NCI-H748 (cell line): ENCODE results near the gene PTK7.
"Not testable (repeated sequence)": the region's sequence is repeated elsewhere in the genome, so short reads cannot be mapped to it uniquely, and the experiment has no call there.

Source experiments
- DNase-seq: peaks from one replicate; lab custom pipeline; 2025; ENCODE audit not compliant: unreplicated experiment; lab: John Stamatoyannopoulos, UW

Gene PTK7

DNA sequence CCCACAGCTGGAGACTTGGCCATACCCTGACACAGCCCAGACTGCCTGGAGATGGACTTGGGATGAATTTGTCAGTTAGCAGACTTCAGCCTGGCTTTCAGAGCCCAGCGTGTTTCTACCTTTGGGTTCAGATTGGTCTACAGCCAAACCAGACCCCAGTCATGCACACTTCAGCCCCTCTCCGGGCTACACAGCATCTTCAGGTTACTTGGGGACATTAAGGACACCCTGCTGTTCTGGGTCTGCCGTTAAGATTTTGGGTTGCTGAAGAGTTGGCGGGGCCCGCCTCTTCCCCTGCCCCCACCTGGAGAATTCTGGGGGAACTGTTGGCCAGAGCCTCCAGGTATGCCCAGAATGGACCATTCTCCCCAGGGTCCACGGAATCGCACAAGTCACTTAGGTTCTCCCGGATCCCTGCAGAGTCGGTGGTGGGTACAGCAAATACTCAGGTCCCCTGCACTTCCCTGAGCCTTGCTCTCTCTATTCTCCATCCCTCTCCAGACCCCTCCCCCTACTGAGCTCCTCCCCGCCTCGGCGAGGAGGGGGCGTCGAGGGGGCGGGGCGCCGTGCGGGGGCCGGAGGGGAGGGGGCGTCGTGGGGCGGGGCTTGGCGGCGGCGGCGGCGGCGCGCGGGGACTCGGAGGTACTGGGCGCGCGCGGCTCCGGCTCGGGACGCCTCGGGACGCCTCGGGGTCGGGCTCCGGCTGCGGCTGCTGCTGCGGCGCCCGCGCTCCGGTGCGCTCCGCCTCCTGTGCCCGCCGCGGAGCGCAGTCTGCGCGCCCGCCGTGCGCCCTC is at the start of gene PTK7:
Gene PTK7, plus strand, starts transcription at position 645 of the 794 bp plus-strand sequence. CDS start 175 bp downstream, outside the sequence.
- peak; percentile 91 for DNase-seq

DNA sequence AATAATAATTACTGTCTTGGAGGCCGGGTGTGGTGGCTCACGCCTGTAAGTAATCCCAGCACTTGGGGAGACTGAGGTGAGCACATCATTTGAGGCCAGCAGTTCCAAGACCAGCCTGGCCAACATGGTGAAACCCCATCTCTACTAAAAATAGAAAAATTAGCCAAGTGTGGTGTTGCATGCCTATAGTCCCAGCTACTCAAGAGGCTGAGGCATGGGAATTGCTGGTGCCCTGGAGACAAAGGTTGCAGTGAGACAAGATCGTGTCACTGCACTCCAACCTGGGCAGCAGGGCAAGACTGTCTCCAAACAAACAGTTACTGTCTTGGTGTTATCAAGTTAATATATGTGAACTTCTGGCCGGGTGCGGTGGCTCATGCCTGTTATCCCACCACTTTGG is 49.7 kb upstream of the PTK7 start:
- no peak for DNase-seq

GRCh38 chr6:43029120-43029519 is 47.0 kb upstream of the PTK7 start:
- no peak for DNase-seq

DNA sequence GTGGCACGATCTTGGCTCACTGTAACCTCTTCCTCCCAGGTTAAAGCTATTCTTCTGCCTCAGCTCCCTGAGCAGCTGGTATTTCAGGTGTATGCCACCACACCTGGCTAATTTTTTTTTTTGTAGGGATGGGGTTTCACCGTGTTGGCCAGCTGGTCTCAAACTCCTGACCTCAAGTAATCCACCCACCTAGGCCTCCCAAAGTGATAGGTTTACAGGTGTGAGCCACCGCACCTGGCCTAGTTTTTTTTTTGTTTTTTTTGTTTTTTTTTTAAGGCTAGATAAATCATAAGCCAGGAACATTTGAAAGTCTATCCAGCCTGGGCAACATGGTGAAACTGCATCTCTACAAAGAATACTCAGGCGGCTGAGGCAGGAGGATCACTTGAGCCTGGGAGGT is 43.8 kb upstream of the PTK7 start:
- no peak for DNase-seq

DNA sequence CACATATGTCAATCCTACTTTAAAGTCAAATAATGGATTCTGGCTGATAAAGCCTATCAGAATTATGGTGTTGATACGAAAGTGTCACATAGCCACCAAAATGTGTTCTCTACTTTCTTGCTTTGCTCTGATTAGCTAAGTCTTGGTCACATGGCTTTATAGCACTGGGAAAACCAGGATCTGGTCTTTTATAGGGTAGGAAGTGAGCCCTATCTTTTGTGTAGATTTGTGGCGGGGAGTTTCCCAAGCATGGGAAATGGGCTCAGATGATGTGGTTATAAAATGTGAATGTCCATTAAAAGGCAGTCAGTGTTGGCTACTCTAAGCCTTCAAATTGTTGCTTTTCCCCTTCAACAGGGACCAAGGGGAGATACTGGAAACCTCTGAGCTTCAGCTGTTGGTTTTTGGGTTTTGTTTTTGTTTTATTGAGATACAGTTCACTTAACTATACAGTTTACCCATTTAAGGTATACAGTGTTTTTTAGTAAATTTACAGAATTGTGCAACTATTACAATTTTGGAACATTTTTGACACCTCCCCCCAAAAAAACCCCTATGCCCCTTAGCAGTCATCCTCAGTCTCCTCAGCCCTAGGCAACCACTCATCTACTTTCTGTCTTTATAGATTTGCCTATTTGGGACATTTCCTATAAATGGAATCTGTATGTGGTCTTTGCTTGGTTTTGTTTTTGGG is 42.5 kb upstream of the PTK7 start:
- no peak for DNase-seq

- no peak for DNase-seq
Measured at GRCh38 chr6:43034190-43034525, 42.0 kb upstream of the PTK7 start.

DNA sequence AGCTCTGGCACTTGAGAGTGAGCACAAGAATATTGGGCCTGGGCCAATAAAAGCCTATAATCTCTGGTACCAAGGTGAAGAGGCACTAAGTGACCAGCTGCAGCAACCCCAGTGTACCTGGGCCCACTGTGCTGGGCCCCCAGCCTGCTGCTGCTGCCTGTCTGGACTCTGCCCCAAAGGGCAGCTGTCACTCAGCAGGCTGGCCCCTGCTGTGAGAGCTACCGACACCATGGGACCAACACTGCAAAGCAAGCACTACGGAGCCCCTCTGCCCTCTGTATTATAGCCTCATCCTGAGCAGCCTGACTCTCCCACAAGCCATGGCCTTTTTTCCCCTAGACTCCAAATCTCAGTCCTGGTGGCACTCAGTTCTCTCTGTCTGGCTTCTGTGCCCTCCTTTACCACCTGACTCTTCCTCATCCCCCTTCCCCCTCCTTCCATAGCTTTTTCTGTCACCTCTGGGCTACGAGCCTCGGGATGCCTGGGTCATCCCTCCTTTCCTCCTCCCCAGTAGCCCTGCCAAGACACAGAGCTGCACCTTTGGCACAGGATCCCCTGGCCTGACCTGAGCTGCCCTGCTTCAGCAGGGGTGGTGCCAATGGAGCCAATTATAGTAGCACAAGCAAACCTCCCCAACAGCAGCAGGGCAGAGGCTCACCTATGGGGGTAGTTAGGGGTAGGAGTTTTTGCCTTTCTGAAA is 40.5 kb upstream of the PTK7 start:
- no peak for DNase-seq

- no peak for DNase-seq
Measured at GRCh38 chr6:43036712-43037111, 39.4 kb upstream of the PTK7 start.

GRCh38 chr6:43037197-43037596 is 38.9 kb upstream of the PTK7 start:
- no peak for DNase-seq

- DNase-seq: no peak
Measured at GRCh38 chr6:43037706-43038105, 38.4 kb upstream of the PTK7 start.

GRCh38 chr6:43038727-43039126 is 37.4 kb upstream of the PTK7 start:
- no peak for DNase-seq

DNA sequence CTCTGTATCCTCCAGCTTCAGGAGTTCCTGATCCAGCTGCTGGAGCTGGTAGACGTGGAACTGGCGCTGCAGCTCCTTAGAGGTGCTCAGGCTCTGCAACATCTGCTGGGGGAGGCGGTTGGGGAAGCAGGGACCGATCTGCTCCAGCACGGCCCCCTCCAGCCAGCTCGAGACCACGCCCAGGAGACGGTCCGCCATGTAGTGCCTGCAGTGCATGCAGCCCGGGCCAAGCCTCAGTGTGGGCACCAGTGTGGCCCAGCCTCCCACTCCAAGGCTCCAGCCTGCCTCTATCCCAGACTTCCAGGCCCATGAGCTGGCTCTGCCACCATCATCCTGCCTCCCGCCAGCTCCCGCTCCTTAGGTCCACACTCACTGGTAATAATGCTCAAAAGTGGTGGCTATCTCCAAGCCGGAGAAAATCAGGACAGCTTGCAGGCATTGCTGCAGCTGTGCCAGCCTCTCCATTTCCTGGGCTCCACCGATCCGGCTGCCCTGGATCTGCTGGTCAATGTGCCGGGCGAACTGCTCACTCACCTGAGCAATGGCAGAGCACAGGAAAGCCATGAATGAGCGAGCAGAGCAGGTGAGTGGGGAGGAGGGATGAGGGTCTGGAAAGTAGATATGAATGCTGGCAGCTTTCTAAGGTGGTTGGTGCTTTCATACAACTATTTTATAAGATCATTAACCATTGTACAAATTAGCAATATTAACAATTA is 35.4 kb upstream of the PTK7 start:
- no peak for DNase-seq

DNA sequence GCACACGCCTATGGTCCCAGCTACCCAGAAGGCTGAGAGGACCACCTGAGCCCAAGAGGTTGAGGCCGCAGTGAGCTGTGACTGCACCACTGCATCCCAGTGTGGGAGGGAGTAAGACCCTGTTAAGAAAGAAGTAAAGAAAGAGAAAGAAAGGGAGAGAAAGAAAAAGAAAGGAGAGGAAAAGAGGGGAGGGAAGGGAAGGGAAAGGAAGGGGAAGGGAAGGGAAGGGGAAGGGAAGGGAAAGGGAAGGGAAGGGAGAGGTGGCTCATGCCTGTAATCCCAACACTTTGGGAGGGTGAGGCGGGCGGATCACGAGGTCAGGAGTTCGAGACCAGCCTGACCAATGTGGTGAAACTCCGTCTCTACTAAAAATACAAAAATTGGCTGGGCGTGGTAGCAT is 34.6 kb upstream of the PTK7 start:
- DNase-seq: not testable (repeated sequence)

DNA sequence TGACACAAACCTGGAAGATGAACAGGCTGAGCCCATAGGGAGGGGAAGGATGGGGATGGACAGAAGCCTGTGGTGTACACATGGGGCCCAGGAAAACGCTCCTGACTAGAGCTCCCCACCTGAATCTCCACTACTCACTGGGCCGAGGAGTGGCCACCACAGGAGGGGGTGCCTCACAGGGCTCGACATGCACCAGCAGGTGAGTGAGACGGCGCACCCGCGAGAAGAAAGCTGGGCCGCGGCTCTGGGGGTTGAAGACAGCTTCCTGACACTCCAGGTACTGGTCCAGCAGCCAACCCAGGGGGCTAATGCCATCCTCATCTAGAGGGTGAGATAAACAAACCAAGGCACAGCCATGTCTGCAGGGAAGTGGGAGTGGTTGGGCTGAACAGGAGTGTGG is 32.8 kb upstream of the PTK7 start:
- no peak for DNase-seq

GRCh38 chr6:43045371-43045930 is 30.7 kb upstream of the PTK7 start:
- DNase-seq: no peak

DNA sequence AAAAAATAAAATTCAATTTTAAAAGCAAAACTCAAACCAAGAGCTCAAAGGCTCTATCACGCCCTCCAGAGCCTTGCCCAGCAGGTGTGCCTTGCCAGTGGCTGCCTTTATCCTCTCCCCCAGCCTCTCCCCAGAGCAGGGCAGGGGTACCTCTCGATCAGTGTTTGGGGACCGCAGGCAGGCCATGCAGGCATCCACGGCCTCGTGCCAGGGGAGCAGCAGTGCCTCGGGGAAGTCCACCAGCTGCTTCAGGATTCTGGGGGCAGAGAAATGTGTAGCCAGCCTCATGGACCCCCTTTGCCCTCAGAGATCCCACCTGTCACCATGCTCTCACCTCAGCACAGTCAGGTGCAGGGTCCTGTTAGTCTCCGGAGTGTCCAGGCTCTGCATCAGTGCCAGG is 28.1 kb upstream of the PTK7 start:
- DNase-seq: no peak

- no peak for DNase-seq
Measured at GRCh38 chr6:43050981-43051380, 25.1 kb upstream of the PTK7 start.

DNA sequence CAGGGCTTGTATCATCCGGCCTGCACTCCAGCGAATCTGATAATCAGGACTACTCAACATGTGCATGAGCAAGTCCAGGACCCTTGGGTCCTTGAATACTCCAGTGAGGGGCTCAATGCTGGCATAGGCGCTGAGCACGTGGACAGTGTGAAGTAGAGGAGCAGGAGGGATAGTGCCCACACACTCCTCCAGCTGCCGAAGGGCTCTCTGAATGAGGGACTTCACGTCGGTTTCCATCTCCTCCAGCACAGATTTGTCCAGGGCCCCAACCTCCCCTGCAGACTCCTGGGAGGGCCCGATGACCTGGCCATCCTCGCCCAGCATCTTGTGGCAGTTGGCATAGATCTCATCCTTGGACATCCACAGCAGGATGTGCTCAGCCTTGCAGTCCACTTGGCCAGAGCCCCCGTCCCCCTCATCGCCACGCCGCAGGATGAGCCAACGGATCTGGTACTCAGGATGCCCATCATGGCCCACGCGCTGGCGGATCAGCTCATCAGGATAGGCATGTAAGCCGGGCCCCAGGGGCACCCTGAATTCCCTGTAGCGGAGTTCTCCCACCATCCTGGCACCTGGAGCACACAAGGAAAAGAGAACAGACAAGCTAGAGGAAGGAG is 23.8 kb upstream of the PTK7 start:
- DNase-seq: no peak

DNA sequence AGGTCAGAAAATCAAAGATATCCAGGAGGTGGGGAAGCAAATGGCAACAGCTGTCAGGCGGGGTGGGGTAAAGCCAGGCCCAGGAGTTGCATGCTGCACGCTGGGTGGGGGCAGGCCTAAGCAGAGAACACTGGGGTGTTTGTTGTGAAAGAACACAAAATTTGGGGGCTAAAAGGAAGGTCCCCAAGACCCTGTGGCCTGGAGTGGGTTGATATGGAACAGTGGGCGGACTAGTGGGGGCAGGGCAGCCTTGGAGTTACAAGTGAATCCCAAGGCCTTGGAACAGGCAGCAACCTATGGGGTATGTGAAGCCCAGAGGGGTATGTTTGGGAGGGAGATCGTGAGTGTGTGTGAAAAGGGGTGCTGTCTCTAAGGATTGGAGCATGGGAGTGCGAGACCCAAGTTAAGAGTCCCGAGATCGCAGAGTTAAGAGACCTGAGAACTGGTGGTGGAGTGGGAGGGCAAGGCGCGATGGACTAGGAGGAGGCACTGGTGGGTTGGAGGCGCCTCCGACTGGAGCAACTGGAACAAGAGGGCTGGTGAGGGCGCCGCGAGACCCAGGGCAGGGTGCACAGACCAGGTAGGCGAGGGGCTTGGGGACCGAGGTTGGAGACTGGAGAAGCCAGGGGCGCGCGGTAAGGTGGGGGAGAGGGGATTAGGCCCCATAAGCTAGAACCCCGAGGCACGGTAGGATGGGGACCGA is 23.1 kb upstream of the PTK7 start:
- peak; percentile 47 for DNase-seq

DNA sequence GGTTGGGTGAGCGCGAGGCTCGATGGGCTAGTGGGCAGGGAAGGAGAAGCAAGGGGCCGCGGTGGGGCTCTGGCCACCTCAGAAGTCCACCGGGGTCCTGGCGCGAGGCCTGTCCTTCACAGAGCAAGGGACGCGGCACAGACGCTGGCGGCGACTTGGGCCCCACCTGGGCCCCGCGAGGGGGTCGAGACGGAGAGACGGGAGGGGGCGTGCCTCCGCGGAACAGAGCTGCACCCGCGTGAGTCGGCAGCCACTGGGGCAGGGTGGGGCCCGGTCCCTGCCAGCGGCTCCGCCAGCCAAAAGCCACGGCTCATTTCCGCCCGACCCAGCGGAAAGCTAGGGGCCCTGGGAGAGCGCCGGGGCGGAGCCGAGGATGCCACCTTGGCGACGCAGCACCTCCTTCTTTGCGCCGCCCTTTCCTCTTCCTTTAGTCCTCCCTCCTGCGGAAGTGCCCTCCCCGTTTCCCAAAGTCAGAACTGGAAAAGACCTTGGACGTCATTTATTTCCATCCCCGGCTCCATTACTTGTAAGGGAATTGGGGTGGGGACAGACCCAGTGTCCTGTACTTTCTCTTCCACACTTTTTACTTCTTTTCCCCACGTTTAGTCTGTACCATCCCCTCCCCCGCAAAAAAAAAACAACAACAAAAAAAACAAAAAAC is 22.4 kb upstream of the PTK7 start, which contains the start of gene CUL7:
Gene CUL7, minus strand, starts transcription at position 307 of the 661 bp plus-strand sequence. CDS start 1,063 bp downstream, outside the sequence.
- DNase-seq: peak; percentile 97
